Myocyte (in vitro differentiated cells): ENCODE results near the gene NIPSNAP2. TPM values are rescaled to one million over a fixed set of nuclear protein-coding genes. Genes with fewer than 3 reads are reported as not detected.
"Not testable (repeated sequence)": the region's sequence is repeated elsewhere in the genome, so short reads cannot be mapped to it uniquely, and the experiment has no call there.

Source experiments
- DNase-seq: peaks from one replicate; pipeline ENCODE4 v3.0.0-alpha.2; 2012; ENCODE audit warnings: low read depth
- polyA plus RNA-seq: library from polyadenylated mRNA; unstranded; fragments of >200 nt; gene quantifications from one replicate; pipeline ENCODE4 v1.2.1, GENCODE V29; 2012; ENCODE audit warnings: missing spikeins
- total RNA-seq: library from RNA; depleted of rRNA; stranded (reverse); fragments of >200 nt; gene quantifications from 2 replicates; pipeline ENCODE4 v1.2.3, GENCODE V29; 2014

NIPSNAP2 gene
- total RNA-seq, result 101 and 117 TPM in 2 replicates
- polyA plus RNA-seq, result 34.0 TPM

- peak; percentile 91 for DNase-seq
Measured at GRCh38 chr7:55964261-55965099, at the start of gene NIPSNAP2. Gene NIPSNAP2 (plus strand): TSS chr7:55964585. CDS start chr7:55964610, 25 bp downstream.

DNA sequence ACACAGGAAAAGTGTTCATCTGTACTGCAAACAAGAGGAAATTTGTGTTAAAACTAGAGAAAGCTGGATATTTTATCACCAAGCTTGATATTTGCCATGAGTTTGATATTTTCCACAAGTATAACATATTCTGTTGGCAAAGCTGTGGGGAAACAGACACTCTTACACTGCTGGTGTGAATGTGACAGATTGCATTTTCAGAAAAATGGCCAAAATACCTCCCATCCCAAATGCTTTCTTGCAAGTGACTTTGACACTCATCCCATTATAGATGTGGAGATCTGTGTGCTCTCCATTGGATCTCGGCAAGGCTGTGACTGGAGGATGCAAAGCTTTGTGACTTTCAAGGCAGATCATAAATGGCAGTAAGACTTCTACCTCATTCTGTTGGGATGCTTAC lies 46.6 kb upstream of the NIPSNAP2 start:
- DNase-seq, result no peak

- no peak for DNase-seq
Measured at GRCh38 chr7:55928006-55928767, 36.2 kb upstream of the NIPSNAP2 start.

DNA sequence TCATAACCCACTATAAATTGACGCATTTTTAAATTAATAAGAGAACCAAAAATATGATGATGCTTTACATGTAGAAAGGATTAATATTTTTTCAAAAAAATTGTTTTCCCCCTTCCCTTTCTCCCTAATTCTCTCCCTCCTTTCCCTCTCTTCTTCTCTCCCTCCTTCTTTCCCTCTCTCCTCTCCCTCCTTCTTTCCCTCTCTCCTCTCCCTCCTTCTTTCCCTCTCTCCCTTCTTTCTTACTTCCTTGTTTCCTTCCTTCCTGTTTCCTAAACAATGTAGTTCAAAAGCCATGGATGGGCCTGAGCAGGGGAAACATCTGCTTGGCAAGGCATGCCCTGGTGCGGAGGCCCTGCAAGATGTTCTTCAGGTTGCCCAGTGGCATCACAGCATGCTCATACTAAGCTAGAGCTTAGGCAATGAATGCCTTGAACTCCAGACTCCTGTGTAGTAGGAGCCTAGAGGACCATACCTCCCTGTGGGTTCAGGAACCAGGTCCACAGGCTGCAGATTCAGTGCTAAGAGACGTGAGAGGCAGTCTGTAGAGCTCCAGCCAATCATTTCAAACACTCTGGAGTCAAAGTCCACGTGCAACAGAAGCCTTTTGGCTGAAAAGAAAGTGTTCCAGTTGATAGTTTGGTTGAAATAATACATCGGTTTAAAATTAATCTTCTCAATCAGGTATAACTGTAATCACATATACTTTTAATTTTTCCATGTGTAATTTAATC lies 32.8 kb upstream of the NIPSNAP2 start:
- no peak for DNase-seq

- no peak for DNase-seq
Measured at GRCh38 chr7:55939514-55940123, 24.8 kb upstream of the NIPSNAP2 start.

DNA sequence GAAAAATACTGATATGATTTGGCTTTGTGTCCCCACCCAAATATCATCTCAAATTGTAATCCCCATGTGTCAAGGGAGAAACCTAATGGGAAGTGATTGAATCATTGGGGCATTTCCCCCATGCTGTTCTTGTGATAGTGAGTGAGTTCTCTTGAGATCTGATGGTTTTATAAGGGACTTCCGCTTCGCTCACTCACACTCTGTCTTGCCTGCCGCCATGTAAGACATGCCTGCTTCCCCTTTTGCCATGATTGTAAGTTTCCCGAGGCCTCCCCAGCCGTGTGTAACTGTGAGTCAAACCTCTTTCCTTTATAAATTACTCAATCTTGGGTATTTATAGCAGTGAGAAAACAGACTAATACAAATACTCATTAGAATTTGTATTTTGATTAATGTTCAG lies 17.8 kb upstream of the NIPSNAP2 start:
- no peak for DNase-seq

DNA sequence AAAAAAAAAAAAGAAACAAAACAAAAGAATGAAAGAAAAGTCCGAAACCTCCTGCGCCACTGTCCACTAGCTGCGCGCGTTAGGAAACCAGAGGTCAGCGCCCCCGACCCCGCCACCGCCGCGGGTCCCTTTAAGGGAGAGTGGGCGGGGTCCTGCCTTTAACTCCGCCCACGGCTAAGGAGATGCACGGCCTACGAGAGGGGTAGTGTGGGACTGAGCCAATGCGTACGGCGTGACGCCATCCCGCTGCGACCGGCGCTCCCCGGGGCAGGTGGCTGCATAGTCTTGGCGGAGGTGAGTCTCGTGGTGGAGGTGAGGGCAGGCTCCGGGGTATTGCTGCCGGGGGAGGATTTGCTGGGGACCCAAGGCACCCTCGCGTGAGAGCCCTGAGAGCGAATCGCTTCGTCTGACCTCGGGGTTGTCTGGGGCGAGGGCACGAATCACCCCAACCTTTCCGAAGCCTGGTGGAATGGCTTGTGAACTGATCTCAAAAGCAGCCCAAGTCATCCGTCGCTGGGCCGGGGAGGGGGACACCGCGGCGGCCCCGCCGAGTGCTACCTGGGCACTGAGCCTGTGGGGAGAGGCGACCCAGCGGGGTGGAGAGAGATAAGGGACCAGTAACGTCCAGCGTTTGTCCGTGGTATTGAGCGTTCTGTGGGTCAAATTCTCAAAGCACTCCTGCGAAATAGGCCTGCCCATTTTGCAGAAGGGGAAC lies 12.6 kb upstream of the NIPSNAP2 start, which contains the start of gene MRPS17:
Gene MRPS17 (plus strand): TSS at position 241 of the 715 bp plus-strand sequence. CDS start 1,319 bp downstream, outside the sequence.
- DNase-seq, result peak; percentile 92

DNA sequence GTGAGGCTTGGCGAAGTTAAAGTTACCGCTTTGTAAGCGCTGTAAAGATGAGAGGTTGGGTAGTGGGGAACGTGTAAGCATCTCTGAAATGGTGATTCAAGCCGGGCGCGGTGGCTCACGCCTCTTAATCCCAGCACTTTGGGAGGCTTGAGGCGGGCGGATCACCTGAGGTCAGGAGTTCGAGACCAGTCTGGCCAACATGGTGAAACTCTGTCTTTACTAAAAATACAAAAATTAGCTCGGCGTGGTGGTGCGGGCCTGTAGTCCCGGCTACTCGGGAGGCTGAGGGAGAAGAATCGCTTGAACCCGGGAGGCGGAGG lies 12.1 kb upstream of the NIPSNAP2 start:
- not testable (repeated sequence) for DNase-seq

- no peak for DNase-seq
Measured at GRCh38 chr7:55953707-55954475, 10.5 kb upstream of the NIPSNAP2 start.

- DNase-seq, result no peak
Measured at GRCh38 chr7:55957190-55957589, 7.2 kb upstream of the NIPSNAP2 start.

DNA sequence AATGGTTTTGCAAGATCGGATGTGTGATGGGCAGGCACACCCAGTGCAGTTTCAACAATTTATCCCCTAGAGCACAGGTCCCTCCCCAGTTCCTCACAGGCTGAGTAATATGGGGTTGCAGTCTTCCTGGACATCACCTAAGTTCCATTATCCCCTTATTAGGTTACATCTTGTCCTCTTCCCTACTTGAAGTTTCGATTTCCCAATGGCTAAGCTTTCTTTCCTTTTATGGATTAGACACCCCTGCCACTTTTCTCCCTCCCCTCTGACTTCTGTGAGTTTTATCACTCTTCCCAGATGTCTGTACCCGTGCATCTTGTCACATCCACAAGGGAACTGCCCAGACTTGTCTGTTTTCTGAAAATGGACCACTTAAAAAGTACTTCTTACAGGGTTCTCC lies 2.4 kb upstream of the NIPSNAP2 start:
- no peak for DNase-seq

GRCh38 chr7:55963584-55964168 lies 709 bp upstream of the NIPSNAP2 start:
- DNase-seq, result no peak

DNA sequence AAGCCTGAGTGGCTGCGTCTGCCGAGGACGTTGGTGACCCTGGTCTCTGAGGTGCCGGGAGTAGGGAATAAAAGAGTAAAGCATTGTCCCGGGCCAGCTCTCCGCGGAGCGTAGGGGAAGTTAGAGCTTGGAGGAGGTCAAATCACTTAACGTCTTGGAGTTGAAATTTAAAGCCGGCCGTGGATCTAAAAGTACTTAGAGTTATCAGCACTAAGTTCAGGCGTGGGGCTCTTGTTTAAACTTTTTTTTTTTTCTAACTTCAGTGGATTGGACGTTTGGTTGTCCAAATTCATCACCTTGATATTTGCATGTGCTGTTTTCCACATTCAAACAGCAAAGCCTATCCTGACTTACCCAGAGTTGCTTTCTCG lies 700 bp downstream of the NIPSNAP2 start:
- DNase-seq, result no peak

DNA sequence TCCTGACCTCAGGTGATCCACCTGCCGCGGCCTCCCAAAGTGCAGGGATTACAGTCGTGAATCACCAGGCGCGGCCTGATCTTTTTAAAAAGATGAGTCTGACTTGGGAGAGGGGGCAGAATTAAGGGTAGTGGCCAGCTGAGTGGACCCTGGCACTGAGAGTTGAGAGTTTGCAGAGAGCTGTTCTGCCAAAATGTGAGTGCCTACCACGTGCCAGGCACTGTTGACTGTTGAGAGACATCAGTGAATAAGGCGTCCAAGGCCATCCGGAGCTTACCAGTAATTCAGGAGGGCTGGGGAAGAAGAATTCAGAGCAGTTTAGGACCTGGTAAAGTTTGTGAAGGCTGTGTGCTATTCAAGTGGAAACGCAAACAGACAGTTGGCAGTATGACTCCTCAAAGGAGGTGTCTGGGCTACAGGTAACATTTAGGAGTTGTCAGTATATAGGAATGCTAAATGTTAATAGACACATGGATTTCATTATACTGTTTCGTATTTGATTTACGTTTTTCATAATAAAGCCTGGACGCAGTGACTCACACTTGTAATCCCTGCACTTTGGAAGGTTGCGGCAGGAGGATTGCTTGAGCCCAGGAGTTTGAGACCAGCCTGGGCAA lies 1.5 kb downstream of the NIPSNAP2 start:
- no peak for DNase-seq

DNA sequence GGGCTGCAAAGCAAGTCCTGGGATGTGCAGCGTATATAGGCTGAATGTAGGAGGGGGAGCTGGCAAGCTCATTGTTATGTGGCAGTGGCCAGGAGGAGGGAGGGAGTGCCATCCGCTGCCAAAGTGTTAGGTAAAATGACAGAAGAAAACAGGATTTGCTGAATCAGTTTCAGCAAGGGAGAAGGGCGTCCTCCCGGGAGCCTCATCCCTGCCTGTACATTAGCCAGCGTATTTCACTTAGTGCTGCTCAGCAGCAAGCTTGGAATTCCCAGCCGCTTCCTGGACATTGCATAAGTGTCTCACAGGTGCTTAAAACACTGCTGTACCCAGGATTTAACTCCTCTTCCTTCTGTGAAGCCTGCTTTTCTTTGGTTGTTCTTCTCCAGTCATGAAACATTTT lies 2.5 kb downstream of the NIPSNAP2 start:
- no peak for DNase-seq

GRCh38 chr7:55969391-55969790 lies 5.0 kb downstream of the NIPSNAP2 start:
- no peak for DNase-seq

DNA sequence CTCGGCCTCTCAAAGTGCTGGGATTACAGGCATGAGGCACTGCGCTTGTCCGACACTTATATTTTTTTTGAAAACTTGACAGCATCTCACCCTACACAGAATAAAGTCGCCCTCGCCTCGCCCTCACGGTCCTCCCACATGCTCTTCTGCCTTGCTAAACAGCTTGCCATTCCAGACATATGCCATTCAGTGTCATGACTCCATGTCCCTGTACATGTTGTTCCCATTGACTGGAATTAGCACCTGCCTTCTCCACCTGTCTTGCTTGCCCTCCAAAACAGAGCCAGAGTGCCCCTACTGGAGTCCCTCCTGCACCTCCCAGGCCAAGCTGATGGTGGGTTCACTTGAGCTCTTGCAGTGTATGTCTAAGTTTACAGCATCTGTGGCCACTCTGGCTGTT lies 6.2 kb downstream of the NIPSNAP2 start:
- peak; percentile 37 for DNase-seq

GRCh38 chr7:55970978-55971377 lies 6.6 kb downstream of the NIPSNAP2 start:
- peak; percentile 61 for DNase-seq

- no peak for DNase-seq
Measured at GRCh38 chr7:55973747-55974250, 9.4 kb downstream of the NIPSNAP2 start.
